Lower leg skin (tissue), 3 donors: Measurements from ENCODE around the gene NABP1.

Source experiments
- POLR2A ChIP-seq, 2 donors: fragments of 450-650 bp; IDR thresholded peaks; one replicate each; pipeline ENCODE4 v1.6.1; 2016 to 2017; ENCODE audit warnings: antibody characterized with exemption in 2 of 2, mild to moderate bottlenecking in 1 of 2, moderate library complexity in 1 of 2
- TF ChIP-seq, protein P1 (sequence below), 3 donors: fragments of 450-650 bp; IDR thresholded peaks; one replicate each; pipeline ENCODE4 v1.5.1; 2016; ENCODE audit warnings: antibody characterized with exemption in 3 of 3, mild to moderate bottlenecking in 3 of 3, moderate library complexity in 2 of 3

DNA sequence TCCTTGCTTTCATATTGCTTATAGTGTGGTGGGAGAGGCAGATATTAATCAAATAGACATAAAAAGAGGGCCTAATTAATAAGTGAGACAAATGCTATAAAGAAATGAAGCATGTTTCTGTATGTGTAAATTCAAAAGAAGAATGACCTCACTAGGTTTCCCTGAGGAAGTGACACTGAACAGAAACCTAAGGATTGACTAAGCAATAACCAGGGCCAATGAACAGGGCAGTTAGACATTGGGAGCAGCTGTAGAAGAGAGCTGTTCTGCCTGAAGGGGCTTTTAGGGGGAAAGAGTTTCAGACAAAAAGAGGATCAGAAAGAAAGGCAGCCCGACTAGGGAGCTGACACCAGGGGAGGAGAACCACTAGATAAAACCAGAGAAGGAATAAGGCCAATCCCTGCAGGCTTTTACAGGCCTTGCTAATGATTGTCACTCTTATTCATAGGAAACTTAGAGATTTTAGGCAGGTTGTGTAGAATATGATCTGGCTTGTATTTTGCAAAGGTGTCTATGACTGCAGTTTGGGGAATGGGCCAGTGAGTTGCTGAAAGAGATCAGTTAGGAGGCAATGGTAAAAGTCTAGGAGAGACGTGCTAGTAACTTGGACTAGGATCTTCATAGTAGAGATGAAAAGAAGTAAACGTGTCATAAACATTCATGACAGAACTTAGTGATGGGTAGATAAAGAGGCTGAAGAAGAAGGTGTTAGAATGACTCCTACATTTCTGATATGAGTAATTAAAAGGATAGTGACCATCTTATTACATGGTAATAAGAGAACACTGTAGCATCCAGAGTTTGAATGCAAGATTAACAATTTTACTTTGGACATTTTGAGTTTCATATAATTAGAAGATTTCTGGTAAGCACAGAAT lies 26.8 kb upstream of the NABP1 start:
- no peak for TF ChIP-seq POLR2A (IDR thresholded peaks at IDR 0.05)
- TF ChIP-seq, protein P1, sequence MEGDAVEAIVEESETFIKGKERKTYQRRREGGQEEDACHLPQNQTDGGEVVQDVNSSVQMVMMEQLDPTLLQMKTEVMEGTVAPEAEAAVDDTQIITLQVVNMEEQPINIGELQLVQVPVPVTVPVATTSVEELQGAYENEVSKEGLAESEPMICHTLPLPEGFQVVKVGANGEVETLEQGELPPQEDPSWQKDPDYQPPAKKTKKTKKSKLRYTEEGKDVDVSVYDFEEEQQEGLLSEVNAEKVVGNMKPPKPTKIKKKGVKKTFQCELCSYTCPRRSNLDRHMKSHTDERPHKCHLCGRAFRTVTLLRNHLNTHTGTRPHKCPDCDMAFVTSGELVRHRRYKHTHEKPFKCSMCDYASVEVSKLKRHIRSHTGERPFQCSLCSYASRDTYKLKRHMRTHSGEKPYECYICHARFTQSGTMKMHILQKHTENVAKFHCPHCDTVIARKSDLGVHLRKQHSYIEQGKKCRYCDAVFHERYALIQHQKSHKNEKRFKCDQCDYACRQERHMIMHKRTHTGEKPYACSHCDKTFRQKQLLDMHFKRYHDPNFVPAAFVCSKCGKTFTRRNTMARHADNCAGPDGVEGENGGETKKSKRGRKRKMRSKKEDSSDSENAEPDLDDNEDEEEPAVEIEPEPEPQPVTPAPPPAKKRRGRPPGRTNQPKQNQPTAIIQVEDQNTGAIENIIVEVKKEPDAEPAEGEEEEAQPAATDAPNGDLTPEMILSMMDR (IDR thresholded peaks at IDR 0.05) = no peak
